ENCODE data around the gene BLCAP.
A peak's percentile ranks its signal among the peaks of the same experiment; 100 is the strongest.
"Not testable (repeated sequence)": the region's sequence is repeated elsewhere in the genome, so short reads cannot be mapped to it uniquely, and the experiment has no call there.

BLCAP gene

DNA sequence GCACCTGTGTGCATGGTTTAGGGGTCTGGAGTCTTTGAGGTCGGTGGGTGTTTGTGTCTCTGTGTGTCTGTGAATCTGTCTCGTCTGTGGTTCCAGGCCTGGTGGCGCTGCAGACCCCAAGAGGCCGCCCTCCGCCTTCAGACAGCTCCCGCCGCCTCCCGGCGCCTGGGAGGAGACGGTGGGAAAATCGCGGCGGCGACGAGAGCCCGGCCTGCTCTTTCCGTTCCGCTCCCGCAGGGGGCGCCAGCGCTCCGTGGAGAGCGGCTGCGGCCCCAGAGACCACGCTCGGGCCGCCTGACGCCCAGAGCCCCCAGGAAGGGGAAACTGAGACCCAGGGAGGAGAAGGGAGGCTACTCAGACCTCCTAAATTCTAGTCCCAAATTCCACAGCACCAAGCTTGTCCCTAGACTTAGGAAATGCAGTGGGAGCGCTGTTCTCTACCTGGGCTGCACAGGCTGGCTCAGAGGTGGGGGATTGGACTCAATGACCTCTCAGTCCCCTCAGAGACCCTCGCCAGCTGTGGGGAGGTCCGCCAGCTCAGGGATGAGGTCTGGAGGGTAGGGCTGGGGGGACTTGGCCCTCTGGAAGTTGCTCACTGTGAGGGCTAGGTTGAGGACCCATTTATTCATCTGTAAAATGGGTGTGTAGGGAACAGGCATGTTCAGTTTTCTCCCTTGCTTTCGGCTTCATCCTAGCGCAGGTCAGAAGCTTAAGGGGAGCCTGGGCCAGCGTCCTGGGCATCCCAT is 36.9 kb upstream of the BLCAP start:
- peaks cover 18% of the 10 kb centered on the region for H3K27me3 Mint-ChIP-seq
- no peaks in the 10 kb centered on the region for H3K36me3 Mint-ChIP-seq
- ATAC-seq (ENCODE audit: low read depth): peak; percentile 60
- no peak overlapping the region for H3K4me3 Mint-ChIP-seq
- peaks cover 8% of the 10 kb centered on the region for H3K4me1 Mint-ChIP-seq
- H3K9me3 Mint-ChIP-seq: no peaks in the 10 kb centered on the region
- no peak overlapping the region for H3K27ac Mint-ChIP-seq
- peak; percentile 51 to 69 for DNase-seq (ENCODE audit: low spot score in 2 of 2)

DNA sequence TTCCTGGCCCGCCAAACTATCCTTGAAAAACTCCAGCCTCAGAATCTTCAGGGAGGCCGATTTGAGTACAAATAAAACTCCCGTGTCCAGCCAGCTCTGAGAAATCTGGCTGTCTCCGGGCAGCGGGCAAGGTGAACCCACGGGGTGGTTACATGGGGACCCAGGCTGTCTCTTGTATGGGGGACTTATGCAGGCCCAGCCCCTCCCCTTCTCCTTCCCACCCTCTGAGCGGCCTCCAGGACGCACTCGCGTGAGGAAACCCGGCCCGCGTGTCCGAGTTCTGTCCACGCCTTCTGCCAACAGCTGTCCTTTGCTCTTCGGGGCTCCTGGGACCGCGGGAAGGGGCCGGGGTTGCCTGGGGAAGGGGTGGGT is 36.3 kb upstream of the BLCAP start:
- Mint-ChIP-seq H3K9me3 (no peaks in the 10 kb centered on the region), H3K4me3 (no peak overlapping the region)

DNA sequence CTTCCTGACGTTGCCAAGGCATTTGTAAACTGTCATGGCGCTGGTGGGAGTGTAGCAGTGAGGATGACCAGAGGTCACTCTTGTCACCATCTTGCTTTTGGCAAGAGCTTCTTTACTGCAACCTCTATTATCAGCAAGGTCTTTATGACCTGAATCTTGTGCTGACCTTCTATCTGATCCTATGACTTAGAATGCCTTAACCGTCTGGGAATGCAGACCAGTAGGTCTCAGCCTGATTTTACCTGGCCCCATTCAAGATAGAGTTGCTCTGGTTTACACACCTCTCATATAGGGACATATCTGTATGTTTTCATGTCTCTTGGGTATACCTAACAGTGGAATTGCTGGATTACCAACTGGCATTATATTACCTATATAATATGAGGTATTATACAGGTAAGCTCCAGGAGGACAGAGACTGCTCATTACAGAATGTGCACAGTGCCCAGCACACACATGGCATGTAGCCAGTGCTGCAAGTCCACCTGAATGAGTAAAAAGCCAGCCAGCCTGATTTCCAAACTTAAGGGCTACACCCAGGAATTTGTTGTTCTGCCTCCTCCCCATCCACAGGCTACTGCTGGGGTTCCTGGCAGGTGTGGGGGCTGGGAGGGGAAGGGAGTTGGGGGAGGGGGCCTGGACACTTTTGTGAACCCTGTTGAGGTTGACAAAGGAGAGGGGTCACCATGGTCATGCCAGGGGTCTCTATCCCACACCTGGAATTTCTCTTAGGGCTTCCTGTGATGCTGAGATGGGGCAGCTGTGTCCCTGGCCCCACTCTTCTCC is 35.2 kb upstream of the BLCAP start:
- DNase-seq (ENCODE audit: low spot score in 2 of 2) (no peak), ATAC-seq (ENCODE audit: low read depth) (no peak)
- no peaks in the 10 kb centered on the region for H3K9me3 Mint-ChIP-seq
- no peak overlapping the region for H3K4me3 Mint-ChIP-seq
- H3K27me3 Mint-ChIP-seq: peaks cover 15% of the 10 kb centered on the region
- no peaks in the 10 kb centered on the region for H3K36me3 Mint-ChIP-seq
- no peak overlapping the region for H3K27ac Mint-ChIP-seq
- H3K4me1 Mint-ChIP-seq: peaks cover 4% of the 10 kb centered on the region

More for the DNA sequence above, 36.3 kb upstream of the BLCAP start:
- Mint-ChIP-seq H3K36me3 (no peaks in the 10 kb centered on the region), H3K27ac (no peak overlapping the region), H3K4me1 (peaks cover 8% of the 10 kb centered on the region), H3K27me3 (peaks cover 18% of the 10 kb centered on the region)
- ATAC-seq (ENCODE audit: low read depth) (no peak), DNase-seq (ENCODE audit: low spot score in 2 of 2) (no peak)

DNA sequence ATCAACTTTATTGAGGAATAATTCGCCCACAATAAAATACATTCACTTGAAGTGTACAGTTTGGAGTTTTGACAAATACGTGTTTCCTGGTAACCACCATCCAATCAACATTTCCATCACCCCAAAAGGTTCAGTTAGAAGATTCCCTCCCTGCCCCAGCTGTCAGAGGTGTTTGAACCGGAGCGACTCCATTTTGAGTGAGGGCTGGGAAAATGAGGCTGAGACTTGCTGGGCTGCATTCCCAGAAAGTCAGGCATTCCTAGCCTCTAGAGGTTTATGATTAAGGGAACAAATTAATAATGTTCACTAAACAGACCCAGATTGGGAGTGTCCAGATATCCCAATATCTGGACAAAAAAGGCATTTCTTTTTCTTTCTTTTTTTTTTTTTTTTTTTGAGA is 33.0 kb upstream of the BLCAP start:
- Mint-ChIP-seq H3K4me1 (no peaks in the 10 kb centered on the region), H3K4me3 (no peak overlapping the region), H3K27ac (no peak overlapping the region), H3K27me3 (peaks cover 24% of the 10 kb centered on the region), H3K36me3 (no peaks in the 10 kb centered on the region), H3K9me3 (no peaks in the 10 kb centered on the region)
- no peak for ATAC-seq (ENCODE audit: low read depth)
- DNase-seq (ENCODE audit: low spot score in 2 of 2): no peak

DNA sequence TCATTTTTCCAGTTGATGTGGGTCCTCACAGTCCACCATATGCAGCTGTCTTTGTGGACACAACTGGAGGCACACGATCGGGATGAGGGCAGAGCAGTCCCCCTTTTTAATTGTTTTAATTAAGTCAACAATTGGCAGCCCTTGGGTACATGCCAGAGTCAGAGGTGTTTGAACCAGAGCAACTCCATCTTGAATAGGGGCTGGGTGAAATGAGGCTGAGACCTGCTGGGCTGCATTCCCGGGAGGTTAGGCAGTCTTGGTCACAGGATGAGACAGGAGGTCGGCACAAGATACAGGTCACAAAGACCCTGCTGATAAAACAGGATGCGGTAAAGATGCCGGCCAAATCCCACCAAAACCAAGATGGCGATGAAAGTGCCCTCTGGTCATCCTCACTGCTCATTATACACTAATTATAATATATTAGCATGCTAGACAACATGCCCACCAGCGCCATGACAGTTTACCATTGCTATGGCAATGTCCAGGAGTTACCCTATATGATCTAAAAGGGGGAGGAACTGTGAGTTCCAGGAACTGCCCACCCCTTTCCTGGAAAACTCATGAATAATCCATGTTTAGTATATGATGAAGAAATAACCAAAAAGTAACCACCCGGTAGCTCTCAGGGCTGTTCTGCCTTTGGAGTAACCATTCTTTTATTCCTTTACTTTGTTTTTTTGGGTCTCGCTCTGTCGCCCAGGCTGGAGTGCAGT is 31.8 kb upstream of the BLCAP start:
- peaks cover 22% of the 10 kb centered on the region for H3K27me3 Mint-ChIP-seq
- no peaks in the 10 kb centered on the region for H3K9me3 Mint-ChIP-seq
- no peak for DNase-seq (ENCODE audit: low spot score in 2 of 2)
- no peak overlapping the region for H3K4me3 Mint-ChIP-seq
- no peak for ATAC-seq (ENCODE audit: low read depth)
- no peaks in the 10 kb centered on the region for H3K36me3 Mint-ChIP-seq
- no peaks in the 10 kb centered on the region for H3K4me1 Mint-ChIP-seq
- H3K27ac Mint-ChIP-seq: no peak overlapping the region

DNA sequence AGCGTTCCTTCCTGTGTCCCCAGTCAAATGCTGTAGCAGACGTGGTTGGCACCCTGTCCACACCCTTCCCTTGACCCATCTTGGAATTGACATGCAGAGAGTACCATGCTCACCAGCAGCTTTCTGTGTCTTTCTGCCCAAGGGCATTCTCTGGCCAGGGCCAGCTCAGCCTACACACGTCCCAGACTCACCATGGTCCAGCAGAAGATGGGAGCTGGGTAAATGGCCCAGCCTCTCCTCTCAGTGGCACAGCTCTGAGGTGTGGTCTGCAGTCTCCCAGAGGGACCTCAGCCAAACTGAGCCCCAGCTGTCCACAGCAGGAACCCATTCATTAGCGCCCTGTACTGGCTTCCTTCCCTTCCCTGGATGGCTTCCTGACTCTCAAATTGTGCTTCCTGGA is 31.1 kb upstream of the BLCAP start:
- no peak for ATAC-seq (ENCODE audit: low read depth)
- Mint-ChIP-seq H3K4me1 (no peaks in the 10 kb centered on the region), H3K4me3 (no peak overlapping the region), H3K27me3 (peaks cover 22% of the 10 kb centered on the region), H3K27ac (no peak overlapping the region), H3K9me3 (no peaks in the 10 kb centered on the region), H3K36me3 (no peaks in the 10 kb centered on the region)
- DNase-seq (ENCODE audit: low spot score in 2 of 2): no peak

DNA sequence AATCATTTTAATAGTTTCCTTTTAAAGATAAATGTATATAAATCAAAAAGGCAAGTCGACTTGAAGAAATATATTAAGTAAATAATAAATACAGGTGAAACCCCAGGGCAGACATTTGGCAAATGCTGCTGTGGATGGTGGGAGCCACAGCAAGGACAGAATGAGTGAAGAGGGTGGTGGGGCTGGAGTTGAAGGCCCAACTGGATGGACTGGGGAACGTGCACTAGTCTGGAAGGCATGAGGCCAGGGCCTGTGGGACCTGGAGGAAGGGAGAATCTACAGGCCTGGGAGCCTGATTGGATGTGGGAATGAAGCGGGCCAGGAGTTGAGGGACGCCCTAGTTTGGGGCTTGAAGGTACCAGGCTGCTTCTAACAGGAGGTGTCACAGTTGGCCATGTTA is 30.6 kb upstream of the BLCAP start:
- H3K27ac Mint-ChIP-seq: no peak overlapping the region
- no peak for ATAC-seq (ENCODE audit: low read depth)
- H3K27me3 Mint-ChIP-seq: peaks cover 22% of the 10 kb centered on the region
- DNase-seq (ENCODE audit: low spot score in 2 of 2): no peak
- no peaks in the 10 kb centered on the region for H3K36me3 Mint-ChIP-seq
- no peak overlapping the region for H3K4me3 Mint-ChIP-seq
- H3K9me3 Mint-ChIP-seq: no peaks in the 10 kb centered on the region
- H3K4me1 Mint-ChIP-seq: no peaks in the 10 kb centered on the region

DNA sequence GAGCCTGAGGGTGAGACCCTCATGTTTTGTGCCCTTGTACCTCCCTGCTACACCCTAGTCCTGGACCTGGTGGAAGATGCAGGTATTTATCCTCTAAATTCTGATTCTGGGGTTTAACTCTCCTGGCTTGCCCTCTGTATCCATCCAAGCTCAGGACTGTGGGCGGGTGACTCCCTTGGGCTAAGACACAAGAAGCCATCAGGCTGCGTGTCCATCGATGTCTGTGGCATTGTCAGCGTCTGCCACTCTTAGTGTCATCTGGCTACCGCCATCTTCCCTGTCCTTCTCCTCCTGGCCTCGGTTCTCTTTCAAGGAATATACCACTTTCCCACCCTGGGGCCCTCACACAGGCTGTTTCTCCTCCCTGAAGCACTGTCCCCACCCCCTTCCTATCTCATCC is 28.9 kb upstream of the BLCAP start:
- Mint-ChIP-seq H3K27me3 (peaks cover 22% of the 10 kb centered on the region), H3K9me3 (no peaks in the 10 kb centered on the region), H3K4me3 (no peak overlapping the region), H3K4me1 (no peaks in the 10 kb centered on the region), H3K27ac (no peak overlapping the region), H3K36me3 (no peaks in the 10 kb centered on the region)
- no peak for ATAC-seq (ENCODE audit: low read depth)
- DNase-seq (ENCODE audit: low spot score in 2 of 2): no peak

DNA sequence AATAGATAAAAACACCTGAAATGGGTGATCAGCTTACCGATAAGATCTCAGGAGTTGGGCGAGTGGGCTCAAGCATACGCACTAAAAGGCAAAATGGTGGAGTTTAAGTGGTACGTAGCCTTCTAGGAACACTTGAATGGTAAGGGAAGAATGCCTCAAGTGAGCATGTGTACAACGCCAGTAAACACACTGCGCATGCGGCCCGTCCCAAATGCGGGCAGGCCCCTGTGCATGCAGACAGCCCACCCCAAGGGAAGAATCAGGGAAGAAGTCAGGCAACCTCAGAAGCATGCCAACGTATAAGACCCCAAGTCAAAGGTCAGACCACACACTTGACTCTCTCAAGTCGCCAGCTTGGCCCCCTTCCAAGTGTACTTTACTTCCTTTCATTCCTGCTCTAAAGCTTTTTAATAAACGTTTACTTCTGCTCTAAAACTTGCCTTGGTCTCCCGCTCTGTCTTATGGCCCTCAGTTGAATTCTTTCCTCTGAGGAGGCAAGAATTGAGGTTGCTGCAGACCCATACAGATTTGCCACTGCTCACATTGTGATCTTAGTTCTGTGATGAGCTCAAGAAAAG is 27.1 kb upstream of the BLCAP start:
- not testable (repeated sequence) for DNase-seq (ENCODE audit: low spot score in 2 of 2); H3K4me3 Mint-ChIP-seq; H3K4me1 Mint-ChIP-seq; H3K27ac Mint-ChIP-seq; ATAC-seq (ENCODE audit: low read depth); H3K36me3 Mint-ChIP-seq; H3K9me3 Mint-ChIP-seq
- H3K27me3 Mint-ChIP-seq: peaks cover 21% of the 10 kb centered on the region

DNA sequence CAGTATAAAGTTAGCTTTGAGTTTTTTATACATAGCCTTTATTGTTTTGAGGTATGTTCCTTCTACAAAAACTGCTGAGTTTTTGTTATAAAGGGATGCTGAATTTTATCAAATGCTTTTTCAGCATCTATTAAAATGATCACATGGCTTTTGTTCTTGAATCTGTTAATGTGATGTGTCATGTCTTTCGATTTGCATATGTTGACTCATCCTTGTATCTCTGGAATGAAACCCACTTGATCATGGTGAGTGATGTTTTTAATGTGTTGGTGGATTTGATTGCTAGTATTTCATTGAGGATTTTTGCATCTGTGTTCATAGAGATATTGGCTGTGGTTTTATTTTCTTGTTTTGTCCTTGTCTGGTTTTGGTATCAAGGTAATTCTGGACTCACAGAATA is 24.7 kb upstream of the BLCAP start:
- peaks cover 2% of the 10 kb centered on the region for H3K36me3 Mint-ChIP-seq
- H3K27me3 Mint-ChIP-seq: peaks cover 19% of the 10 kb centered on the region
- ATAC-seq (ENCODE audit: low read depth) (no peak), DNase-seq (ENCODE audit: low spot score in 2 of 2) (no peak)
- no peak overlapping the region for H3K27ac Mint-ChIP-seq
- no peak overlapping the region for H3K4me3 Mint-ChIP-seq
- peaks cover 3% of the 10 kb centered on the region for H3K4me1 Mint-ChIP-seq
- peaks cover 3% of the 10 kb centered on the region for H3K9me3 Mint-ChIP-seq

DNA sequence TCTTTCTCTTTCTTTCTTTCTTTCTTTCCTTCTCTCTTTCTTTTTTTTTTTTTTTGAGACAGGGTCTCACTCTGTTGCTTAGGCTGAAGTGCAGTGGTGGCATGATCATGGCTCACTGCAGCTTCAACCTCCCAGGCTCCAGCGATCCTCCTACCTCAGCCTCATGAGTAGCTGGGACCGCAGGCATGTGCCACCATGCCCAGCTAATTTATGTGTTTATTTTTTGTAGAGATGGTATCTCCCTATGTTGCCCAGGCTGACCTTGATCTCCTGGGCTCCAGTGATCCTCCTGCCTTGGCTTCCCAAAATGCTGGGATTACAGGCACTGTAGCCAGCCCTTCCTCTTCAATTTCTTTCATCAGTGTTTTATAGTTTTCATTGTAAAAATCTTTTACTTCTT is 24.0 kb upstream of the BLCAP start:
- not testable (repeated sequence) for ATAC-seq (ENCODE audit: low read depth)

DNA sequence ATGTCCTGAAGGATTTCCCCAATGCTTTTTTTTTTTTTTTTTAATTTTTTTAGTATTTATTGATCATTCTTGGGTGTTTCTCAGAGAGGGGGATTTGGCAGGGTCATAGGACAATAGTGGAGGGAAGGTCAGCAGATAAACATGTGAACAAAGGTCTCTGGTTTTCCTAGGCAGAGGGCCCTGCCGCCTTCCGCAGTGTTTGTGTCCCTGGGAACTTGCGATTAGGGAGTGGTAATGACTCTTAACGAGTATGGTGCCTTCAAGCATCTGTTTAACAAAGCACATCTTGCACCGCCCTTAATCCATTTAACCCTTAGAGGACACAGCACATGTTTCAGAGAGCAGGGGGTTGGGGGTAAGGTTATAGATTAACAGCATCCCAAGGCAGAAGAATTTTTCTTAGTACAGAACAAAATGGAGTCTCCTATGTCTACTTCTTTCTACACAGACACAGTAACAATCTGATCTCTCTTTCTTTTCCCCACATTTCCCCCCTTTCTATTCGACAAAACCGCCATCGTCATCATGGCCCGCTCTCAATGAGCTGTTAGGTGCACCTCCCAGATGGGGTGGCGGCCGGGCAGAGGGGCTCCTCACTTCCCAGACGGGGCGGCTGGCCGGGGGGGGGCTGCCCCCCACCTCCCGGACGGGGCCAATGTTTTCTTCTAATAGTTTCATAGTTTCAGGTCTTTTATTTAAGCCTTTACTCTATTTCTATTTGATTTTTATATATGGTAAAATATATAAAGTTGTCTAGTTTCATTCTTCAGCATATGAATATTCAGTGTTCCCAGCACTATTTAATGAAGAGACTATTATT is 22.6 kb upstream of the BLCAP start:
- H3K4me3 Mint-ChIP-seq; H3K9me3 Mint-ChIP-seq; H3K4me1 Mint-ChIP-seq; ATAC-seq (ENCODE audit: low read depth); DNase-seq (ENCODE audit: low spot score in 2 of 2); H3K27ac Mint-ChIP-seq; H3K36me3 Mint-ChIP-seq: not testable (repeated sequence)
- peaks cover 13% of the 10 kb centered on the region for H3K27me3 Mint-ChIP-seq

More for the DNA sequence above, 24.0 kb upstream of the BLCAP start:
- not testable (repeated sequence) for H3K9me3 Mint-ChIP-seq; DNase-seq (ENCODE audit: low spot score in 2 of 2); H3K36me3 Mint-ChIP-seq; H3K27ac Mint-ChIP-seq; H3K4me1 Mint-ChIP-seq; H3K4me3 Mint-ChIP-seq
- H3K27me3 Mint-ChIP-seq: peaks cover 12% of the 10 kb centered on the region

DNA sequence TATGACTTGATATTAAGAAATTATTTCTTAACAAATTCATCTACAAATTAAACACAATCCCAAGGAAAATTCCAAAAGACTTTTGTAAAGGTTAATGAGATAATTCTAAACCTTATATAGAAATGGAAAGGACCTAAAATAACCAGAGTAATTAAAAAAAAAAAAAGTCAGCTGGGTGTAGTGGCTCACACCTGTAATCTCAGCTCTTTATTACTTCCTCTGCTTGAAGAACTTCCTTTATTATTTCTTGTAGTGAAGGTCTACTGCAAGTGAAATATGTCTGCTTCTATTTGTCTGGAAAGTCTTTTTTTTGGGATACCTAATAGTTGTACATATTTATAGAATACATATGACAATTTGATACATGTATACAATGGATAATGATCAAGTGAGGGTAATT is 20.2 kb upstream of the BLCAP start:
- Mint-ChIP-seq H3K27me3 (peaks cover 12% of the 10 kb centered on the region), H3K27ac (no peak overlapping the region), H3K4me1 (peaks cover 3% of the 10 kb centered on the region), H3K9me3 (peaks cover 3% of the 10 kb centered on the region), H3K36me3 (peaks cover 2% of the 10 kb centered on the region), H3K4me3 (no peak overlapping the region)
- DNase-seq (ENCODE audit: low spot score in 2 of 2) (no peak), ATAC-seq (ENCODE audit: low read depth) (peak; percentile 59)

All from memory B cell (primary cell).